PC-3 (cell line): ENCODE measurements around the gene CTNND2. TPM values are rescaled to one million over a fixed set of nuclear protein-coding genes. Genes with fewer than 3 reads are reported as not detected.
A peak's percentile ranks its signal among the peaks of the same experiment; 100 is the strongest.

ENCODE experiments used
- ATAC-seq: fragments of 200-7000 bp; cut with Tn5 transposase; 2 replicates; pipeline ENCODE4 v1.9.1; 2020; ENCODE audit warnings: mild to moderate bottlenecking, moderate library complexity
- BruUV-seq: library from RNA; stranded (reverse); fragments of 400-500 nt; replicated peaks from 2 replicates; lab custom pipeline; 2021; lab: Mats Ljungman, UMichigan
- CTCF ChIA-PET: fragments of 300-600 bp; sonication (Branson Sonifier 250); formaldehyde crosslinking; loops from one replicate; lab custom pipeline; 2022; ENCODE audit warnings: antibody characterized with exemption; lab: Charles Lee
- POLR2A ChIA-PET: fragments of 300-600 bp; sonication (Branson Sonifier 250); formaldehyde crosslinking; loops from one replicate; lab custom pipeline; 2022; ENCODE audit warnings: antibody characterized with exemption; ENCODE audit not compliant: unreplicated experiment; lab: Charles Lee
- DNase-seq: peaks from one replicate; pipeline ENCODE4 v3.0.0-alpha.2; 2015
- H2AFZ ChIP-seq: fragments of 300-600 bp; sonication (generic); 2 replicates; pipeline ENCODE4 v1.6.0; 2016; ENCODE audit warnings: antibody characterized with exemption, low read length
- H3F3A ChIP-seq: fragments of 300-600 bp; sonication (generic); one replicate; pipeline ENCODE4 v1.6.0; 2017; ENCODE audit warnings: antibody characterized with exemption, low read length, control low read depth, mild to moderate bottlenecking; ENCODE audit not compliant: unreplicated experiment
- H3K27ac ChIP-seq: fragments of 300-600 bp; sonication (generic); 2 replicates; pipeline ENCODE4 v1.5.1; 2016; ENCODE audit warnings: mild to moderate bottlenecking, low read length
- H3K27me3 ChIP-seq: fragments of 300-600 bp; sonication (generic); 2 replicates; pipeline ENCODE4 v1.6.1; 2016; ENCODE audit warnings: low read length, mixed read lengths
- H3K36me3 ChIP-seq: fragments of 300-600 bp; sonication (generic); 2 replicates; pipeline ENCODE4 v1.6.1; 2016; ENCODE audit warnings: low read depth, mixed run types, low read length, mixed read lengths
- H3K4me1 ChIP-seq: fragments of 300-600 bp; sonication (generic); 2 replicates; pipeline ENCODE4 v1.5.1; 2016; ENCODE audit warnings: low read length; ENCODE audit not compliant: insufficient read depth
- H3K4me2 ChIP-seq: fragments of 300-600 bp; sonication (generic); 2 replicates; pipeline ENCODE4 v1.6.0; 2016; ENCODE audit warnings: low read length
- H3K4me3 ChIP-seq: fragments of 300-600 bp; sonication (generic); 2 replicates; pipeline ENCODE4 v1.5.1; 2016; ENCODE audit warnings: mild to moderate bottlenecking, low read length, mixed read lengths
- H3K79me2 ChIP-seq: fragments of 300-600 bp; sonication (generic); 2 replicates; pipeline ENCODE4 v1.6.1; 2017; ENCODE audit warnings: low read length, mixed read lengths
- H3K9ac ChIP-seq: fragments of 300-600 bp; sonication (generic); 2 replicates; pipeline ENCODE4 v1.6.0; 2016; ENCODE audit warnings: mild to moderate bottlenecking, low read length
- H3K9me2 ChIP-seq: fragments of 300-600 bp; sonication (generic); replicated peaks from 2 replicates; pipeline ENCODE4 v1.6.1; 2016; ENCODE audit warnings: mixed run types, low read length, mixed read lengths
- H3K9me3 ChIP-seq: fragments of 300-600 bp; sonication (generic); 2 replicates; pipeline ENCODE4 v1.6.1; 2016; ENCODE audit warnings: low read length, mixed read lengths
- H4K20me1 ChIP-seq: fragments of 300-600 bp; sonication (generic); 2 replicates; pipeline ENCODE4 v1.6.1; 2016; ENCODE audit warnings: low read length, mixed read lengths
- EZH2 ChIP-seq: fragments of 300-600 bp; sonication (generic); IDR thresholded peaks from one replicate; pipeline ENCODE4 v1.6.1; 2017; ENCODE audit warnings: antibody characterized with exemption, mild to moderate bottlenecking, low read length; ENCODE audit not compliant: unreplicated experiment
- EZH2phosphoT487 ChIP-seq: fragments of 300-600 bp; sonication (generic); IDR thresholded peaks from 2 replicates; pipeline ENCODE4 v1.6.1; 2018; ENCODE audit warnings: mild to moderate bottlenecking, antibody characterized with exemption, low read length, borderline replicate concordance
- intact Hi-C: fragments of 100-400 bp; cut with micrococcal nuclease; formaldehyde crosslinking; loops from 2 replicates; pipeline ENCODE4 v1.9.0; 2023
- total RNA-seq: library from RNA; depleted of rRNA; stranded (reverse); fragments of >200 nt; gene quantifications from 2 replicates; pipeline ENCODE4 v1.2.3, GENCODE V29; 2014
- TF ChIP-seq, protein P1 (sequence below): fragments of 300-600 bp; sonication (generic); conservative IDR thresholded peaks from 2 replicates; pipeline ENCODE4 v1.5.1; 2017; ENCODE audit warnings: antibody characterized with exemption, low read depth, mild to moderate bottlenecking, low read length

The CTNND2 gene
- total RNA-seq, 1 experiment from 2014 or later, result 1.8 TPM

DNA sequence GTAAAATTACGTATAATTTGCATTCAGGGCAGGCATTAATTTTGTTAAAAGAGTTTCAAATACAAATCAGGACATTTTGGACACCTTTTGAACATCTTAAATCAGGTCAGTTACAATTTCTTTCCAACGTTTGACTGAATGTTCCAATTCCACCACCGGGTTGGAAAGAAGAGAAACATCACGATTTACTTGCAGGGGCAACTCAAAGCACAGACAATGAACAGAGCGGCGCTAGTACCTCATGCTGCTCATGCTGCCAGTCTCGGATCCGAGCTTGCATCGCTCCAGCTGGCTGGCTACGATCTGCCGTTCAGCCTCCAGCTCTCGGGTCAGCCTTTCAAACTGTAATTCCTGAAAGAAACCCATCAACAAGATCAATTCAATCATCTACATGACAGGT lies 339.5 kb downstream of the CTNND2 start:
- ATAC-seq (no peak), DNase-seq (no peak)
- no peak overlapping the region for H3K4me2 ChIP-seq
- no peaks in the 10 kb centered on the region for H3K36me3 ChIP-seq
- ChIA-PET POLR2A (no interaction called here), CTCF (no interaction called here)
- no peaks in the 10 kb centered on the region for H4K20me1 ChIP-seq
- peaks cover 9% of the 10 kb centered on the region; the same call in 1 of the 2 replicates for H3K4me1 ChIP-seq
- H3K27ac ChIP-seq, result no peak overlapping the region
- no TSS peak for BruUV-seq
- H3K9me3 ChIP-seq, result no peaks in the 10 kb centered on the region
- H3K79me2 ChIP-seq, result no peaks in the 10 kb centered on the region
- intact Hi-C loops, result no loop called here
- no peak overlapping the region for H3K4me3 ChIP-seq
- H3K27me3 ChIP-seq, result no peaks in the 10 kb centered on the region
- no peaks in the 10 kb centered on the region for H3F3A ChIP-seq
- TF ChIP-seq EZH2 (no peak), EZH2phosphoT487 (no peak)
- TF ChIP-seq, protein P1, sequence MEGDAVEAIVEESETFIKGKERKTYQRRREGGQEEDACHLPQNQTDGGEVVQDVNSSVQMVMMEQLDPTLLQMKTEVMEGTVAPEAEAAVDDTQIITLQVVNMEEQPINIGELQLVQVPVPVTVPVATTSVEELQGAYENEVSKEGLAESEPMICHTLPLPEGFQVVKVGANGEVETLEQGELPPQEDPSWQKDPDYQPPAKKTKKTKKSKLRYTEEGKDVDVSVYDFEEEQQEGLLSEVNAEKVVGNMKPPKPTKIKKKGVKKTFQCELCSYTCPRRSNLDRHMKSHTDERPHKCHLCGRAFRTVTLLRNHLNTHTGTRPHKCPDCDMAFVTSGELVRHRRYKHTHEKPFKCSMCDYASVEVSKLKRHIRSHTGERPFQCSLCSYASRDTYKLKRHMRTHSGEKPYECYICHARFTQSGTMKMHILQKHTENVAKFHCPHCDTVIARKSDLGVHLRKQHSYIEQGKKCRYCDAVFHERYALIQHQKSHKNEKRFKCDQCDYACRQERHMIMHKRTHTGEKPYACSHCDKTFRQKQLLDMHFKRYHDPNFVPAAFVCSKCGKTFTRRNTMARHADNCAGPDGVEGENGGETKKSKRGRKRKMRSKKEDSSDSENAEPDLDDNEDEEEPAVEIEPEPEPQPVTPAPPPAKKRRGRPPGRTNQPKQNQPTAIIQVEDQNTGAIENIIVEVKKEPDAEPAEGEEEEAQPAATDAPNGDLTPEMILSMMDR, result no peak
- H3K9ac ChIP-seq, result no peak overlapping the region
- no peak overlapping the region for H2AFZ ChIP-seq
- no peaks in the 10 kb centered on the region for H3K9me2 ChIP-seq

DNA sequence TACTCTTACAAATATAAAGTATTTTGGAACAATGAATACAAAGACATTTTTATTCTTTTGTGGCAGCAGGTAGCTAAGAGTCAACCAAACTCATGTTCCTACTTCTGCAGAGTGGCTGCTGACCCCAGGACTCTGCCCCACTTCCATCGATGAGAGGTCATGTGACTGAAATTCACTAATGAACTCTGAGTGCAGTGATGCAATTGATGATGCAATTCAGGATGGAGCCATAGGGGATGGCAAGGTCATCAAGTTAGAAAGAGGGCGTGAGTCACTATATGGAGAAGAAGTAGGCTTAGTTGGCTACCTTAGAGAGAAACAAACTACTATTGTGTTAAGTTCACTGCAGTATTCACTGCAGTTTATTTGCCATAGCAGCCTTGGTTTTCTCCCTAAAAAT lies 340.4 kb downstream of the CTNND2 start:
- H3K9me2 ChIP-seq, result no peaks in the 10 kb centered on the region
- no peak overlapping the region for H3K4me3 ChIP-seq
- no peak for TF ChIP-seq EZH2
- TF ChIP-seq EZH2phosphoT487, result no peak
- TF ChIP-seq, protein P1, result no peak
- no peaks in the 10 kb centered on the region for H3K79me2 ChIP-seq
- H3F3A ChIP-seq, result no peaks in the 10 kb centered on the region
- ChIA-PET POLR2A (no interaction called here), CTCF (no interaction called here)
- no TSS peak for BruUV-seq
- intact Hi-C loops, result no loop called here
- no peak overlapping the region for H3K9ac ChIP-seq
- H3K27me3 ChIP-seq, result no peaks in the 10 kb centered on the region
- DNase-seq (no peak), ATAC-seq (no peak)
- H3K27ac ChIP-seq, result no peak overlapping the region
- no peaks in the 10 kb centered on the region for H4K20me1 ChIP-seq
- no peak overlapping the region for H2AFZ ChIP-seq
- no peaks in the 10 kb centered on the region for H3K36me3 ChIP-seq
- H3K4me2 ChIP-seq, result no peak overlapping the region
- H3K4me1 ChIP-seq, result peaks cover 9% of the 10 kb centered on the region; the same call in 1 of the 2 replicates
- no peaks in the 10 kb centered on the region for H3K9me3 ChIP-seq

DNA sequence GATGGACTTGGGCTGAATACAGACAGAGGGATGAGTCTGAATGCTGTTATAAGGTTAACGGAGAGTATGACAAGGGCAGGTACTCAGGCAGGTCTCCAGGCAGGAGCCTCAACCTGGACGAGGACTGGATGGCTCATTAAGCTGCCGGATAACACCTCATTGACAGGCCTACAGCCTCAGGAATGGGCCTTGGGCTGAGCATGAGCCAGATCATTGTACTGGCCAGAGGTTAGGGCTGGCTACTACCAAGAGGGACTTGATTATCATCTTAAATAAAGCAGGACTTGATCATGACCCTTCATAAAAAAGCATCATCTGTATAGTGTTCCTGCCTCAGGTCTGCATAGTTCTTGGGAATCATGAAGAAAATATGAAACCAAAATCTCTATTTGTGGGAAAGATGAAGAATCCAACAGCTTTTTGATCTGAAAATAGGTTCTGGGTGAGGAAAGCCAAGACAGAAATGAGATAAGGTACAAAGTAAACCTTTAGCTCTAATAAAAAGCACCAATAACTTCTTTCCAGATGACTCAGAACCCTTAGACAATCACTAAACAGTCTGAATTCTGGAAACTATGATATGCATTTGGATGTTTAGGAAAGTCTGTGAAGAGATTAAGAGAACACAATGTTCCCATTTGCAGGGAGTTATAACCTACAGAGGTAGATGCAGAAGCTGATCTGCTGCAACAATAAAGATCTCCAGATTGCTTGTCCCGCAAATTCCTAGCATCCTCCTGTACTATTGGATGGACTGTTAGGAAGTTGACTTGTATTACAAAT lies 343.1 kb downstream of the CTNND2 start:
- no peak overlapping the region for H3K9ac ChIP-seq
- POLR2A ChIA-PET, result no interaction called here
- H3K27ac ChIP-seq, result no peak overlapping the region
- no TSS peak for BruUV-seq
- peaks cover 9% of the 10 kb centered on the region; the same call in 1 of the 2 replicates for H3K4me1 ChIP-seq
- no peak overlapping the region for H3K4me3 ChIP-seq
- H3K9me2 ChIP-seq, result no peaks in the 10 kb centered on the region
- H3F3A ChIP-seq, result no peaks in the 10 kb centered on the region
- CTCF ChIA-PET, result no interaction called here
- peak; percentile 84 for ATAC-seq
- H2AFZ ChIP-seq, result no peak overlapping the region
- TF ChIP-seq EZH2, result no peak
- no peak for TF ChIP-seq EZH2phosphoT487
- TF ChIP-seq, protein P1, result no peak
- H3K4me2 ChIP-seq, result no peak overlapping the region
- no peaks in the 10 kb centered on the region for H4K20me1 ChIP-seq
- H3K36me3 ChIP-seq, result no peaks in the 10 kb centered on the region
- no peaks in the 10 kb centered on the region for H3K9me3 ChIP-seq
- no peaks in the 10 kb centered on the region for H3K27me3 ChIP-seq
- DNase-seq, result peak; percentile 37
- H3K79me2 ChIP-seq, result no peaks in the 10 kb centered on the region
- intact Hi-C loops, result no loop called here
